Activated T-helper 17 cell treated with anti-CD3 and anti-CD28 coated beads, Interleukin-2, amount 50 U/mL, for 72 hours (primary cell): Measurements from ENCODE around the gene KCNIP4. TPM values are rescaled to one million over a fixed set of nuclear protein-coding genes. Genes with fewer than 3 reads are reported as not detected.
"Not testable (repeated sequence)": the region's sequence is repeated elsewhere in the genome, so short reads cannot be mapped to it uniquely, and the experiment has no call there.

Experiments
- ATAC-seq: fragments of 150-1000 bp; cut with Tn5 transposase; replicated peaks from 2 replicates; pipeline ENCODE4 v1.10.0; 2021; ENCODE audit warnings: mild to moderate bottlenecking, moderate library complexity
- H3K27ac Mint-ChIP-seq: one replicate; pipeline ENCODE4 v1.8.0; 2022; ENCODE audit warnings: mixed read lengths
- H3K27me3 Mint-ChIP-seq: one replicate; pipeline ENCODE4 v1.8.0; 2022; ENCODE audit warnings: mixed read lengths
- H3K36me3 Mint-ChIP-seq: one replicate; pipeline ENCODE4 v1.8.0; 2022; ENCODE audit warnings: low read depth, mild to moderate bottlenecking, mixed read lengths
- H3K4me1 Mint-ChIP-seq: one replicate; pipeline ENCODE4 v1.8.0; 2022; ENCODE audit warnings: mixed read lengths
- H3K4me3 Mint-ChIP-seq: one replicate; pipeline ENCODE4 v1.8.0; 2022; ENCODE audit warnings: mild to moderate bottlenecking, mixed read lengths
- H3K9me3 Mint-ChIP-seq: one replicate; pipeline ENCODE4 v1.8.0; 2022; ENCODE audit warnings: mixed read lengths
- total RNA-seq, 2 donors: library from RNA; stranded (reverse); gene quantifications; one replicate each; pipeline ENCODE4 v1.2.3, GENCODE V29; 2022

Gene KCNIP4
- not detected for total RNA-seq

DNA sequence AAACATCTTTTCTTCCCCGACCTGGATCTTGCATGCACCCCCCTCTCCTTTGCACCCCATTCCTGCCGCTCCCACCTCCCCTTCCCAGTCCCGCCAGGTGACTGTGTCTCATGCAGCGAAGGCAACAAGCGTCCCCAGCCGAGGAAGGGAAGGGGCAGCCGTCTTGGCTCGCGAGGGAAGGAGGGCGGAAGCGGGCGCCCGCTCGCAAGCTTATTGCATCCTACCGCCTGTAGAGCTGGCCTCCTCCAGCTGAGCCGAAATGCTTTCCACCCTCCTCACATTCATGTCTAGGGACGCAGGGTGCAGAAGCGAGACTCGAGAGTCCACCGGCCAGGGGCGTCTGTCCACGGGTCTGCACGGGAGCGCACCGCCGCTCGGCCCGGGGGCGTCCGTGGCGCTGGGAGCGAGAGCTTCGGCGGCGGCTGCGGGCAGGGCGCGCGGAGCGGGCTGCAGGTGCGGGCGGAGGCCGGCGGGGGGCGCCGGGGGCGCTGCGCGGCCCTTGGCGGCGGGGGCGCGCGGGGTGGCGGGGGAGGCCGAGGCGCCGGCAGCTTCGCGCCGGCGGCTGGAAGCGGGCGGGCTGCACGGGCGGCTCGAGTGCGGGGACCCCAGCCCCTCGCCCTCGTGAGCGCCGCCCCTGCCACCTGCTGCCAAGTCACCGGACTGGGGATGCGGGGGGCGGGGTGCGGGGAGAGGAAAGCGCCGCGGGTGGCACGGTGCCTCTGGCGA is at the start of gene KCNIP4:
TSS of gene KCNIP4 (minus strand) at position 426 of the 726 bp plus-strand sequence.
- Mint-ChIP-seq H3K4me1 (peaks cover 4% of the 10 kb centered on the region), H3K36me3 (no peaks in the 10 kb centered on the region), H3K9me3 (peaks cover 16% of the 10 kb centered on the region), H3K27me3 (peaks cover 18% of the 10 kb centered on the region), H3K4me3 (no peak within 1 kb of the TSS), H3K27ac (no peak within 1 kb of the TSS)
- ATAC-seq = no peak

DNA sequence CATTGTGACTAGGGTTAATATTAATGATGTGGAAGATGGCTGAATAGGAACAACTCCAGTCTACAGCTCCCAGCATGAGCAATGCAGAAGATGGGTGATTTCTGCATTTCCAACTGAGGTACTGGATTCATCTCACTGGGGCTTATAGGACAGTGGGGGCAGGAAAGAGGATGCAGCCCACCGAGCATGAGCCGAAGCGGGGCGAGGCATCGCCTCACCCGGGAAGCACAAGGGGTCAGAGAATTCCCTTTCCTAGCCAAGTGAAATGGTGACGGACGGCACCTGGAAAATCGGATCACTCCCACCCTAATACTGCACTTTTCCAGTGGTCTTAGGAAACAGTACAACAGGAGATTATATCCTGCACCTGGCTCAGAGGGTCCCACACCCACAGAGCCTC is 48.0 kb upstream of the KCNIP4 start:
- ATAC-seq, H3K27ac Mint-ChIP-seq, H3K4me3 Mint-ChIP-seq, H3K4me1 Mint-ChIP-seq, H3K27me3 Mint-ChIP-seq, H3K36me3 Mint-ChIP-seq: not testable (repeated sequence)
- H3K9me3 Mint-ChIP-seq = peaks cover 23% of the 10 kb centered on the region

DNA sequence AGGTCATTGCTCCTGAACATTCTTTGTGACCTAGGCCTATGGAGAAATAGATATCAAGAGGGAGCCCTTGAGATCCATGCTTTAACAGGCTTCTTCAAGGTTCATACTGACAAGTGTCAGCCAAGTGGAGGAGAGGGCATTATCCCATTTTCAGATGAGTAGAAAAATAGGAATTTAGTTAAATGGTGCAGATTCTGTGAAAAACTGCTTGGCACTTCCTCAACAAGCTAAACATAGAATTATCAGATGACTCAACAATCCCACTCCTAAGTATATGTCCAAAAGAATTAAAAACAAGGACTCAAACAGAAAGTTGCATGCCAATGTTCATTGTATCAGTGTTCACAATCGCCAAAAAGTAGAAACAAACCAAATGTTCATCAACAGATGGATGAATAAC is 43.8 kb upstream of the KCNIP4 start:
- peaks cover 15% of the 10 kb centered on the region for H3K9me3 Mint-ChIP-seq
- no peak for ATAC-seq
- H3K27ac Mint-ChIP-seq = no peak overlapping the region
- H3K4me1 Mint-ChIP-seq = no peaks in the 10 kb centered on the region
- no peaks in the 10 kb centered on the region for H3K27me3 Mint-ChIP-seq
- H3K36me3 Mint-ChIP-seq = no peaks in the 10 kb centered on the region
- H3K4me3 Mint-ChIP-seq = no peak overlapping the region

DNA sequence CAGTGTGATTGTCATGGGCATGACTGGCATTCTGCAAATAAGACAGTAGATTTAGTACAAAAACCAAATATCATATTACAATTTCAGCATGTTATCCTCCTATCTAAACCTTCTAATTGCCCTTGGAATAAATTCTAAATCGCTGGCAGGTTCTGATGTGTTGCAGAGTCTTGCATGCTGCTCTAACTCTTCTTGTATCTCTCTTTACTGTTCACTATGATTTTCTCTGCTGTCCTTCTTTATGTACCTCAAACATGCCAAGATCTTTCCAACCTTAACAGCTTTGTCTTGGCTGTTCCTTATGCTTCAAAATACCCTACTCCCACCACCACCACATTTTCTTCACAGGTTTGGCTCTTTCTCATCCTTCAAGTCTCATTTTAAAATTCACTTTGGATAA is 43.0 kb upstream of the KCNIP4 start:
- Mint-ChIP-seq H3K27me3 (no peaks in the 10 kb centered on the region), H3K9me3 (peaks cover 15% of the 10 kb centered on the region), H3K4me3 (no peak overlapping the region), H3K27ac (no peak overlapping the region), H3K4me1 (no peaks in the 10 kb centered on the region), H3K36me3 (no peaks in the 10 kb centered on the region)
- ATAC-seq = no peak

DNA sequence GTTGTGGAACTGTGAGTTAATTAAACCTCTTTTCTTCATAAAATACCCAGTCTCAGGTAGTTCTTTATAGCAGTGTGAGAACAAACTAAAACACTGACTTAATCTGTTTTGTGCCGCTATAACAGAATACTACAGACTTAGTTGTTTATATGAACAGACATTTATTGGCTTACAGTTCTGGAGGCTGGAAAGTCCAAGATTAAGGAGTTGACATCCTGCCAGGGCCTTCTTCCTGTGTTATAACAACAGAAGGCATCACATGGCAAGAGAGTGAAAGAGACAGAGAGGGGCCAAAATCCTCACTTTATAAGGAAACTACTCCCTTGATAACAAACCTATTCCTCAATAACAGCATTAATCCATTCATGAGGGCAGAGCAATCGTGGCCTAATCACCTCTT is 42.5 kb upstream of the KCNIP4 start:
- Mint-ChIP-seq H3K9me3 (peaks cover 15% of the 10 kb centered on the region), H3K36me3 (no peaks in the 10 kb centered on the region), H3K4me1 (no peaks in the 10 kb centered on the region), H3K4me3 (no peak overlapping the region), H3K27ac (no peak overlapping the region), H3K27me3 (no peaks in the 10 kb centered on the region)
- ATAC-seq = no peak

DNA sequence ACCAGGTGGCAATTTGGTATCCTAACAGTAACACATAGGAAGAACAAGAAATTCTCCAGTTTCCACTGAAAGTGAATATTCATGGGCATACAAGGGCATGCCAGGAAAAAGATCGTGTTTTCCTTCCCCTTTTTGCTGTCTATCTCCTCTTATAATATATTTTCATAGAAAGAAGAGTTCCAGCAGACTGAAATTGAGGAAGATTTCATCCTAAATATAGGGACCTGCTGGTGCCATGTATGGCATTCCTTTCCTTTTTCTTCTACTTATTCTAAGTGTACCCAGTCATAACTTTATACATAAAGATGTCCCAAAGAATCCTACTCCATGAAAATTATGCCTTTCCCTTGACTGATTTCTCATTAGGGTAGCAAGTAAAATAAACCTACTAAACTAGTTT is 40.8 kb upstream of the KCNIP4 start:
- no peaks in the 10 kb centered on the region for H3K4me1 Mint-ChIP-seq
- no peak for ATAC-seq
- H3K27ac Mint-ChIP-seq = no peak overlapping the region
- no peak overlapping the region for H3K4me3 Mint-ChIP-seq
- H3K36me3 Mint-ChIP-seq = no peaks in the 10 kb centered on the region
- H3K9me3 Mint-ChIP-seq = peaks cover 12% of the 10 kb centered on the region
- no peaks in the 10 kb centered on the region for H3K27me3 Mint-ChIP-seq

DNA sequence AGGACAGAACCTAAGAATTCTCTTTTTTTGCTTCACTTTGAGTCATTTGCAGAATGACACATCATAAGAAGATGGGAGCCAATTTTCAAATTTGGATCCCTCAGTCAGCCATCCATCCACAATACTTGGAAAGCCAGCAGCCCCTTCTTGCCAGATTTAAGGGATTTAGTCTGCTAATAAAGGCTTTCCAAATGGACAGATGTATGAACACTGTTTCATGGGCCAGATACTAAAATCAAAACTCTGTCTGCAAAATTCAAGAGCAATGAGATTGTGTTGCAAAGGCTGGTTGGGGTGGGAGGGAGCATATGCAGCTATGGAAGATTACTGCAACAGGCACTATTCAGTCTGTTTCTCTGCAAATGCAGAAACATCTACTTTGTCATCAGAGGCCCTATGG is 37.7 kb upstream of the KCNIP4 start:
- Mint-ChIP-seq H3K36me3 (no peaks in the 10 kb centered on the region), H3K27me3 (no peaks in the 10 kb centered on the region), H3K4me3 (no peak overlapping the region), H3K4me1 (no peaks in the 10 kb centered on the region), H3K9me3 (peaks cover 14% of the 10 kb centered on the region), H3K27ac (no peak overlapping the region)
- no peak for ATAC-seq

DNA sequence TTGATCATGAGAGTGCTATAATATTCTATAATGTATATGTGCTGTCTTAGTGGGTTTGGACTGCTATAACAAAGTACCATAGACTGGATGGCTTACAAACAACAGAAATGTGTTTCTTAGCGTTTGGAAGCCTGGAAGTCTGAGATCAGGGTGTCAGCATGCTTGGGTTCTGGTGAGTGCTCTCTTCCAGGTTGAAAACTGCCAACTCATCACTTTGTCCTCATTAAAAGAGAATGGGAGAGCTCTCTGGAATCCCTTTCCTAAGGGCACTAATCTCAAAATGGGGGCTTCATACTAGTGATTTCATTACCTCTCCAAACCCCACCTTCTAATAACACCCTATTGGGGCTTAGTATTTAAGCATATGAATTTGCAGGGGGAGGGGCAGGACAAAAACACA is 33.5 kb upstream of the KCNIP4 start:
- Mint-ChIP-seq H3K27me3 (no peaks in the 10 kb centered on the region), H3K4me3 (no peak overlapping the region)

DNA sequence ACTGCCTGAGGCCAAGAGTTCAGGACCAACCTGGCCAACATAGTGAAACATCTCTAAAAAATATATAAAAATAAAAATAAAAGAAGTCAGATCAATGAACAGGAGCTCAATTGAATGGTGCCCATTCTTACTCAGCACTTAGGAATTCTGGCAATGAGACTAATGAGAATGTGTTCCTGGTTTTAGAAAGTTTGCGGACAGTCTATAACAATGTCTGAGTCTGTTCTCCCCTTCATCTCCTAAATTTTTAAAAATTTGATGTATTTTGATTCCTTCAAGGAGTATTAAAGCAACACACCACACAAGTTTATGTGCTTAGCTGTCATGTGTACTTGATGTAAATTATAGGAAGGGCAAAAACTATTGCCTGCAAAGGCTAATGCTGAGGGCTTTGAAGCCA is 30.6 kb upstream of the KCNIP4 start:
- no peak overlapping the region for H3K27ac Mint-ChIP-seq
- no peaks in the 10 kb centered on the region for H3K27me3 Mint-ChIP-seq
- ATAC-seq = no peak
- H3K36me3 Mint-ChIP-seq = no peaks in the 10 kb centered on the region
- no peak overlapping the region for H3K4me3 Mint-ChIP-seq
- no peaks in the 10 kb centered on the region for H3K4me1 Mint-ChIP-seq
- peaks cover 23% of the 10 kb centered on the region for H3K9me3 Mint-ChIP-seq

More for the DNA sequence above, 33.5 kb upstream of the KCNIP4 start:
- no peak for ATAC-seq
- Mint-ChIP-seq H3K27ac (no peak overlapping the region), H3K4me1 (no peaks in the 10 kb centered on the region), H3K36me3 (no peaks in the 10 kb centered on the region), H3K9me3 (peaks cover 7% of the 10 kb centered on the region)

DNA sequence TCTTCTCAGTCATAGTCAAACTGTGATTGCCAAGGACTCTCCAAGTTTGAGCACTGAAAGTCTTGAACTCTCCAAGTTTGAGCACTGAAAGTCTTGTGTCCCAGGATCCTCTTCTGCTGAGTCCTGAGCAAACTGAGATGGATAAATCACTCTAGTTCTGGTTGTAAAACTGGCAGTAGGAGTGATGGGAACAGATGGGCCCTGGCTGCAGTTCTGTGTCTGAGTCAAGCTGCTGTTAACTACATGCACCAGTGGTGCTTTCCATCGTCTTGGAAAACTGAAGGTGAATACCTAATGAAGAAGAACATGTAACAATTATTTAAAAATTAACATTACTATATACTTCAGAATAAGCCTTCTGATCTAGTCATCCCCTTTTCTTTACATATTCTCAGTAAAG is 27.6 kb upstream of the KCNIP4 start:
- no peak overlapping the region for H3K27ac Mint-ChIP-seq
- ATAC-seq = no peak
- H3K4me1 Mint-ChIP-seq = no peaks in the 10 kb centered on the region
- H3K36me3 Mint-ChIP-seq = no peaks in the 10 kb centered on the region
- no peak overlapping the region for H3K4me3 Mint-ChIP-seq
- H3K27me3 Mint-ChIP-seq = no peaks in the 10 kb centered on the region
- H3K9me3 Mint-ChIP-seq = peaks cover 20% of the 10 kb centered on the region

DNA sequence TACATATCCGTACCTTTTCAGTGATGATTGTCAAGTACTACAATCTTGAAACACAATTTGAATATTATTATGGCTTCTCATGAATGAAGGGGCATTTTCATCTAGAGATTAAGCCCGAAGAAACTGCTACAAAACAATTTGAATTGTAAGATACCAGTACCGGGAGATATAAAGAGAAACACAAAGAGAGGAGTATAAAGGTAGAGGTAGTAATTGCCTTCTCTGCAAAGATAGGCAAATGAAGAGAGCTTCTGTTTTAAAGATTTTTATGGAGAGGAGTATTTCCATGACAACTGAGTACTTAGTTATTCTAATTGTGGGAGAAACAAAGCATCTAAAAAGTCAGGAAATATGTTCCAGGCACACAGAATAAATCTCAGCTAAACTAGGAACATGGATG is 25.3 kb upstream of the KCNIP4 start:
- no peak overlapping the region for H3K27ac Mint-ChIP-seq
- H3K4me1 Mint-ChIP-seq = no peaks in the 10 kb centered on the region
- ATAC-seq = no peak
- no peak overlapping the region for H3K4me3 Mint-ChIP-seq
- no peaks in the 10 kb centered on the region for H3K27me3 Mint-ChIP-seq
- H3K36me3 Mint-ChIP-seq = no peaks in the 10 kb centered on the region
- peaks cover 19% of the 10 kb centered on the region for H3K9me3 Mint-ChIP-seq

DNA sequence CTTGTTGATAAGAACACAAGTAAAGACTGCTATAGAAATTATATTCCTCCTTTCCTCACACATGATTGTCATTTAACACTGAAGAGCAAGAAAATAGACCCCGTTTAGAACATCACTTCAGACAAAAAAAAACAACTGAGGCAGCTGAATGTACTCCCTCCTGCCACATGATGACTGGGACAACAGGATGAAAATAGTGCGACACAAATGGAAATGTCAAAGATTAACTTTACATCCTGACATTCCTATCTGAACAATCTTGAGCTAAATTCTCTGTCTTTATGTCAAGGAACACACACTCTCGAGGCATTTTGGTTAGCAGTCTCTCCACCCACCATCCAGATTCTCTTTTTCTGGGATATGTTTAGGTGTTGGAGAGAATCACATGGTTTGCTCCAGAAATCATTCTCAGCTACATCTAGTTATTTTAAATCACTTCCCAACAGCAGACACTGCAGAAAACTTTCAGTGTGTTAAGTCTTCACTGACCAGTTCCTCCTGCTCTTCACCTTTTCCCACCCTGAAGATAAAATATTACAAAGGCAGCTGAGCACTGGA is 16.3 kb upstream of the KCNIP4 start:
- no peaks in the 10 kb centered on the region for H3K27me3 Mint-ChIP-seq
- no peak overlapping the region for H3K27ac Mint-ChIP-seq
- peaks cover 5% of the 10 kb centered on the region for H3K9me3 Mint-ChIP-seq
- H3K4me1 Mint-ChIP-seq = no peaks in the 10 kb centered on the region
- H3K4me3 Mint-ChIP-seq = no peak overlapping the region
- no peaks in the 10 kb centered on the region for H3K36me3 Mint-ChIP-seq
- no peak for ATAC-seq

DNA sequence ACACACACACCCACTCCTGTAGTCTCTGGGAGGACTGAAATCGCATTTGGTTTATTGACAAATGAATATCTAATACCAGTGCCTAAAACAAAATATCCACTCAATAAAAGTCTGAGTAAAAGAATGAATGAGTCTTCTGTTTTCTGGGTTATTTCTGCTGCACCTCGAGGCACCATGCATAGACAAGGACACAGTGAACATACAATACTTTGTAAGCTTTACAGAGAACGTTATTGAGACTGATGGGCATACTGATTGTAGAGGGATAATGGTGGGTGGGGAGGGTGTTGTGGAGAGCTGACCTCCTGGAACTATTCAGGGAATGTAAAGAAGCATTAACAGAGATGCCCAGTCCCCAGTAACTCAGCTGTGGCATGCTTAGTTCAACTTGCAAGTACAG is 14.1 kb upstream of the KCNIP4 start:
- no peak overlapping the region for H3K27ac Mint-ChIP-seq
- peaks cover 13% of the 10 kb centered on the region for H3K9me3 Mint-ChIP-seq
- H3K4me3 Mint-ChIP-seq = no peak overlapping the region
- no peaks in the 10 kb centered on the region for H3K36me3 Mint-ChIP-seq
- H3K27me3 Mint-ChIP-seq = no peaks in the 10 kb centered on the region
- no peaks in the 10 kb centered on the region for H3K4me1 Mint-ChIP-seq
- no peak for ATAC-seq

DNA sequence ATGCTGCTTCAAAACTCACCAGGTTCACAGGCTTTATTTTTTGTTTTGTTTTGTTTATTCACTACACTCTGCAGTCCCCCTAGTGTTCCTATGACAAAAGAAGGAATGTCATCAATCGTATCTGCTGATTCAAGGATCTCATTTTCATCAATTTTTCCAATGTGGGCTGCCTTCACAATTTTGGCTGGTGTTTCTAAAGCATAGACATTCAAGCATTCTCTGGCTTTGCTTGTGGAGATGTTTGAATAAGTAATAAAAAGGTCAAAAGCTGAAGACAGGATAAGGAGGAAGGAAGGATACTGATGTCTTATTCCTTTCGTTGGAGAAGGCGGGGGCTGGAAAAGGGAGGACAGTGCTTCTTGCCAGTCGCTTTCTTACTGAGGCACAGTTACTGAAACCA is 12.2 kb upstream of the KCNIP4 start:
- Mint-ChIP-seq H3K4me3 (no peak overlapping the region), H3K27ac (no peak overlapping the region), H3K36me3 (no peaks in the 10 kb centered on the region), H3K4me1 (no peaks in the 10 kb centered on the region), H3K9me3 (peaks cover 9% of the 10 kb centered on the region), H3K27me3 (no peaks in the 10 kb centered on the region)
- no peak for ATAC-seq

DNA sequence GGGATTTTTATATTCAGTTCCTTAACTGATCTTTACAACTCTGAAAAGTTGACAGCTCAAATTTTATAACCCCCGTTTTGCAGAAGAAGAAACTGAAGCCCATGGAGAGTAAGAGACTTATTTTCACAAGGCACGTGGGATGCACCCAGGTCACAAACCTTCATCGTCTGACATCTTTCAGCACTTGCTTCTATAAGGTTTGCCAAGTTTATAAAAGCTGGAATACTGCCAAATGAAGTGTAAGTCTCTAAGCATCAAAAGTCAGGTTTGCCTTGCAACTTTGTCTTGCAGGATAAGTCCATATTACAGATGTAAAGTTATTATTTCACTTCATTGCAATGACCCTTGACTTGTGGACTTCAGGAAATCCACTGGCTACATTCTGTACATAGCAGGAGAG is 6.3 kb upstream of the KCNIP4 start:
- Mint-ChIP-seq H3K27me3 (peaks cover 1% of the 10 kb centered on the region), H3K4me3 (no peak overlapping the region), H3K27ac (no peak overlapping the region), H3K36me3 (no peaks in the 10 kb centered on the region), H3K4me1 (no peaks in the 10 kb centered on the region), H3K9me3 (peaks cover 10% of the 10 kb centered on the region)
- ATAC-seq = no peak
